ENCODE measurements around the gene PCDH8.

Gene PCDH8

GRCh38 chr13:52811841-52812240 lies 36.6 kb downstream of the PCDH8 start:
- no peaks in the 10 kb centered on the region for H3K27me3 ChIP-seq
- no peaks in the 10 kb centered on the region for H3K9me3 ChIP-seq
- H3K27ac ChIP-seq = no peak overlapping the region
- no peak overlapping the region for H3K4me3 ChIP-seq (ENCODE audit: low read depth in 1 of 2, low read length in 1 of 2)
- H3K36me3 ChIP-seq = no peaks in the 10 kb centered on the region
- no peak for TF ChIP-seq CTCF (IDR thresholded peaks at IDR 0.05)
- peaks cover 10 to 12% of the 10 kb centered on the region in 2 experiments for H3K4me1 ChIP-seq (ENCODE audit: control insufficient read depth in 1 of 2, insufficient read depth in 1 of 2, low read depth in 1 of 2, low read length in 1 of 2)

- Histone ChIP-seq H3K4me3 (ENCODE audit: low read depth in 1 of 2, low read length in 1 of 2) (no peak overlapping the region), H3K36me3 (no peaks in the 10 kb centered on the region), H3K9me3 (no peaks in the 10 kb centered on the region), H3K27me3 (peaks cover 11% of the 10 kb centered on the region), H3K4me1 (ENCODE audit: control insufficient read depth in 1 of 2, insufficient read depth in 1 of 2, low read depth in 1 of 2, low read length in 1 of 2) (peaks cover 10 to 12% of the 10 kb centered on the region in 2 experiments), H3K27ac (no peak overlapping the region)
- TF ChIP-seq CTCF (IDR thresholded peaks at IDR 0.05) = no peak
Measured at GRCh38 chr13:52810526-52810925, 37.9 kb downstream of the PCDH8 start.

GRCh38 chr13:52810011-52810410 lies 38.4 kb downstream of the PCDH8 start:
- TF ChIP-seq CTCF (IDR thresholded peaks at IDR 0.05) = no peak
- H3K27me3 ChIP-seq = peaks cover 17% of the 10 kb centered on the region
- no peak overlapping the region for H3K4me3 ChIP-seq (ENCODE audit: low read depth in 1 of 2, low read length in 1 of 2)
- H3K27ac ChIP-seq = no peak overlapping the region
- H3K9me3 ChIP-seq = no peaks in the 10 kb centered on the region
- H3K36me3 ChIP-seq = no peaks in the 10 kb centered on the region
- H3K4me1 ChIP-seq (ENCODE audit: control insufficient read depth in 1 of 2, insufficient read depth in 1 of 2, low read depth in 1 of 2, low read length in 1 of 2) = peaks cover 10 to 12% of the 10 kb centered on the region in 2 experiments

DNA sequence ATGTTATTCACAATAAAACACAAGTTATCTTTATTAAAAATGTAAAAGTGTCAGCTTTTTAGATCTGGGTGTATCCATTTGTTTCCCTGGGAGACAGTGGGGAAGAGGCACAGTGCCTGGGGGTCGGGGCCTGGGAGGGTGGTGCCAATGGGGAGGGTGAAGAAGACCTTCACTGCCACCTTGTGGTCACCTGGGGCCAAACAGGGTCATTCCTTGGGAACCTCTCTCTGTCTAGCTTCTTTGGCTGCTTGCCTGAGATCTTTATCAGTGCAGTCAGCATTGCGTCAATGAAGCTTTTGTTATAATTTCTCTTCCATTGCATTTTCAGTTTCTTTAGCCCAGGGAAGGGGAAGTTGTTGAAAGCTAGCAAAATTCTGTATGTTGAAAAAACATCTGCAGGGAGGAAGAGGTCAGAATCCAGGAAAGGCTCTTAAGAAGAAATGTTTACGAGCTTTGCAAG lies 39.1 kb downstream of the PCDH8 start:
- no peak overlapping the region for H3K27ac ChIP-seq
- peaks cover 10 to 12% of the 10 kb centered on the region in 2 experiments for H3K4me1 ChIP-seq (ENCODE audit: control insufficient read depth in 1 of 2, insufficient read depth in 1 of 2, low read depth in 1 of 2, low read length in 1 of 2)
- no peak overlapping the region for H3K4me3 ChIP-seq (ENCODE audit: low read depth in 1 of 2, low read length in 1 of 2)
- H3K36me3 ChIP-seq = no peaks in the 10 kb centered on the region
- peaks cover 23% of the 10 kb centered on the region for H3K27me3 ChIP-seq
- H3K9me3 ChIP-seq = no peaks in the 10 kb centered on the region
- TF ChIP-seq CTCF (IDR thresholded peaks at IDR 0.05) = no peak

DNA sequence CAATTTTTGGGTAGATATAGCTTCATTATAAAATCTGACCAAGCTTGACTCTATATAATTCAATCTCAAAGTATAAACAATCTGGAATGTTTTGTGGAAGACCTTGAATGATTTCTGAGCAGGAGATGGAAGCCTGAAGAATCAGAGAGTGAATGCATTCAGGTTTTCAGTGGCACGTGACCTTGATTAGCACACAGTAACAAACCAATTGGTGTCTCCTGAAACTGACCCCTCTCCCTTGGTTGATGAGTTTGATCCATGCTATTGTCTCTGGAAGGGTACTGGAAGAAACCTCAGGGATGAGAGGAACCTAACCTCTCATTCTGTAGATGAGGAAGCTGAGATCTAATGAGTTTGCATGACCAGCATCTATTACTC lies 39.6 kb downstream of the PCDH8 start:
- peaks cover 10 to 12% of the 10 kb centered on the region in 2 experiments for H3K4me1 ChIP-seq (ENCODE audit: control insufficient read depth in 1 of 2, insufficient read depth in 1 of 2, low read depth in 1 of 2, low read length in 1 of 2)
- H3K9me3 ChIP-seq = no peaks in the 10 kb centered on the region
- TF ChIP-seq CTCF (IDR thresholded peaks at IDR 0.05) = no peak

GRCh38 chr13:52806029-52806428 lies 42.4 kb downstream of the PCDH8 start:
- no peak for TF ChIP-seq CTCF (IDR thresholded peaks at IDR 0.05)
- Histone ChIP-seq H3K27ac (no peak overlapping the region), H3K36me3 (no peaks in the 10 kb centered on the region), H3K27me3 (peaks cover 24% of the 10 kb centered on the region), H3K4me1 (ENCODE audit: control insufficient read depth in 1 of 2, insufficient read depth in 1 of 2, low read depth in 1 of 2, low read length in 1 of 2) (peaks cover 7 to 12% of the 10 kb centered on the region in 2 experiments), H3K9me3 (no peaks in the 10 kb centered on the region), H3K4me3 (ENCODE audit: low read depth in 1 of 2, low read length in 1 of 2) (no peak overlapping the region)

More for the DNA sequence above, 39.6 kb downstream of the PCDH8 start:
- H3K27ac ChIP-seq = no peak overlapping the region
- H3K36me3 ChIP-seq = no peaks in the 10 kb centered on the region
- no peak overlapping the region for H3K4me3 ChIP-seq (ENCODE audit: low read depth in 1 of 2, low read length in 1 of 2)
- H3K27me3 ChIP-seq = peaks cover 24% of the 10 kb centered on the region
